CD4-positive, alpha-beta T cell treated with Interleukin-6 at 100 ng/mL for 8 hours (primary cell): ENCODE data around the gene FAM227B.
"Not testable (repeated sequence)": the region's sequence is repeated elsewhere in the genome, so short reads cannot be mapped to it uniquely, and the experiment has no call there.

Experiments used
- DNase-seq: peaks from one replicate; pipeline ENCODE4 v3.0.0-alpha.2; 2020; ENCODE audit warnings: mixed read lengths, low spot score

Gene FAM227B

GRCh38 chr15:49620658-49621368 lies at the start of gene FAM227B, which contains the start of gene DTWD1:
Gene FAM227B (minus strand): TSS chr15:49620818. CDS start chr15:49615171, 5,647 bp downstream.
Gene DTWD1 (plus strand): TSS chr15:49621048. CDS start chr15:49625168, 4,120 bp downstream.
- DNase-seq, result peak; percentile 95

GRCh38 chr15:49669288-49669687 lies 48.7 kb upstream of the FAM227B start:
- DNase-seq, result no peak

GRCh38 chr15:49666486-49666885 lies 45.9 kb upstream of the FAM227B start:
- not testable (repeated sequence) for DNase-seq

DNA sequence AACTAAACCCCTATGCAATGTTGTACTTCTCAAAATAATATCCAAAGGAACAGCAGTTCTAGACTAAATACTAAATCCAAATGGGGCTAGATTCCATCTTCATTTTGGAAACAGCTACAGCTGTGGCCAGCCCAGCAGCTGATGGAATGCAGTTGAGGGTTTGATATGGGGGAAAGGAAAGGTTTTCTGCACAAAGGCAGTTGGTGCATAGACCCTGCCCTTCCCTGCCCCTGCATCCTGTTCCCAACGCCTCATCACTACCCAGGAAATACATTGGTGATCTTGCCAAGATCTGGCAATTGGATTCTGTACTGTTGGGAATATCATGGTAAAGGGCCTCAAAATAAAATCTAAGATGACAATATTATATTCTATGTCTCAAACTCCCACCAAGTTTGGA lies 44.1 kb upstream of the FAM227B start:
- DNase-seq, result no peak

DNA sequence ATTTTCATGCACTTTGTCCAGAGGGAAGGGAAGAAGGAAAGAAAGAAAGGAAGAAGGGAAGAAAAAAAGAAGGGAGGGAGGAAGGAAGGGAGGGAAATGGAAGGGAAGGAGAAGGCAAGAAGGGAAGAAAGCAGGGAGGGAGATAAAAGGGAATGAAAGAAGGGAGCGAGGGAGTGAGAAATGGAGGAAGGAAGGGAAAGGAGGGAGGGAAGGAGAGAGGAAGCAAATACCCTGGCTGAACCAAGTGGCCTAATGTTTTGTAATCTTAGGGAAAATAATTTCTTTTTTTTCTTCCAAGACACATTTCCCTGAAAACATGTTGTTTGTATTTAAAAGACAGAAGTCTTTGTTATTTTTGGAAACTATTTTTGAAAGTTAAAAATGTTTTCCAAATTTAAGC lies 36.1 kb upstream of the FAM227B start:
- no peak for DNase-seq

DNA sequence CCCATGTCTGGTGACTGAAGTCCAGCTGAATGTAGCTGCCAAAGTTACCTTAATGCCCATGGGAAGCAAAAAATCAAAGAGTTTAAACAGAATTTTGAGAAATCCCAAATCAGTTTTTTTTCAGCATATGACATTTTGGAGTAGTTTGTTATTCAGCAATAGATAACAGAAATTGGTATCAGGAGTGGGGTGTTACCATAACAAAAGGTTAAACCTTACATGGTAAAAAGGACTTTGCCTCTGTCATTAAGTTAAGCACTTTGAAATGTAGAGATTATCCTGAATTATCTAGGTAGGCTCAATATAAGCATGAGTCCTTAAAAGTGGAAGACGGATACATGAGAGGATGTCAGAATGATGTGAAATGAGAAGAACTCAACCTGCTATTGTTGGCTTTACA lies 32.3 kb upstream of the FAM227B start:
- DNase-seq, result no peak

DNA sequence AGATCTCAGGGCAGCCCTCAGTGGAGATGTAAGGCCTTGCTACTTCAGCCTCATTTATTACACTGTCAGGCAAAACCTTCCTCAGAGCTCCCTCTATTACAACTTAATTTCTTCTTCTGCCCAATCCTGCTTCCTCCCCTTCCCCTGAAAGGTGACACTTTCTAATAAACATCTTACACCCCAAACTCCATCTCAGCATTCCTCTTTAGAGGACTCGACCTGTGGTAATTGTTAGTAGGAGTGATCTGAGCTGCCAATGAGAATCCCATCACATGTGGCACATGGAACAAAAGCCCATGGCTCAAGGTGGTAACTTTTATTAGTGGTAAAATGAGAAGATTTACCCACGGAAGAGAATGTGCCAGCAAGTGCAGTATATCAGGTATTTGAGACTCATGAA lies 30.1 kb upstream of the FAM227B start:
- no peak for DNase-seq

DNA sequence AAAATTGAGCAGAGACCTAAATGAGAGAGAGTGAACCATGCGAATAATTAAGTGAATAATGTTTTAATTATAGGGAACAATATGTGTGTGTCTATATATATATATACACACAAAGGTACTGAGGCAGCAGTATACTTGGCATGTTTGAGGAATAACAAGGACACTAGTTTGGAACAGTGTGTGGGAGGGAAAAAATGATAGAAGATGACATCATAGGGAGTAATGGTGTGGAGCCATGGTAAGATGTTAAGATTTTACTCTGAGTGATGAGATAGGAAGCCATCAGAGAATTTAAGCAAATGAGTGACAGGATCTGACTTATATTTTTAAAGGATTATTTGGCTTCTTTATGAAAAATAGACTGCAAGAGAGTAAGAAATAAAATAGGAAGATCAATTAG lies 29.4 kb upstream of the FAM227B start:
- DNase-seq, result no peak

DNA sequence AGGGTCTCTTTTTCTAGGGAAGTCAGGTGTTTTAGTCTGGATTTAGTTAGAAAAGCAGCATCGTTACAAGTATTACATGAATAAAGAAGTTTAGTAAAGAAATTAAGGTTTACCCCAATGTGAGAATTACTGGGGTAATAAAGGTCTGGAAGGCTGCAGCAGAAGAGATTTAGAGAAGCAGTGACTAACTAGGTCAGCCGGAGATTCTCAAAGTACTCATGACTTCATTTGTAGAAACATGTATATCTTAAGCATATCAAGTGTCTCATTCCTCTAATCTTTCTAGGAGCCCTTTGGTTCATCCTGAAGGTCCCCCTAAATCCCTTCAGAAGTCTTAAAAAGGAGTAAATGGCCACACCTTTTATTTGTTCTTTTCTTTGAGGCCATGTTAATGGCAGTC lies 26.3 kb upstream of the FAM227B start:
- DNase-seq, result no peak

DNA sequence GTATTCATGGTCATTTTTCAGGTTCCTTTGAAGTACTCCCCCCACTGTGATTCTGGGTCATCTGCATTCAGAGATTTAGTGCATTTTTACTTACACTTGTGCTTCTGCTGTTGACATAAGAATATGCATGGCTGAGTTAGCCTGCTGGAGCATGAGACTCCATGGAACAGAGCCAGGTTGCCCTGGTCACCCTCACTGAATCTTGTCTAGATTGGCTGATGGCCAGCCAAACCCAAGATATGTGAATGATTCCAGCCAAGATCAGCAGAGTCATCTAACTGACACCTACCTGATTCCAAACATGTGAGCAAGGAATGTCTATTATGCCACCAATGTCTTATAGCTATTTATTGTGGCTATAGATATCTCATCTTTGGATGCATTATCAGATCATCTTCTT lies 25.3 kb upstream of the FAM227B start:
- no peak for DNase-seq

- no peak for DNase-seq
These were observed 24.7 kb upstream of the FAM227B start for GRCh38 chr15:49645277-49645676.

DNA sequence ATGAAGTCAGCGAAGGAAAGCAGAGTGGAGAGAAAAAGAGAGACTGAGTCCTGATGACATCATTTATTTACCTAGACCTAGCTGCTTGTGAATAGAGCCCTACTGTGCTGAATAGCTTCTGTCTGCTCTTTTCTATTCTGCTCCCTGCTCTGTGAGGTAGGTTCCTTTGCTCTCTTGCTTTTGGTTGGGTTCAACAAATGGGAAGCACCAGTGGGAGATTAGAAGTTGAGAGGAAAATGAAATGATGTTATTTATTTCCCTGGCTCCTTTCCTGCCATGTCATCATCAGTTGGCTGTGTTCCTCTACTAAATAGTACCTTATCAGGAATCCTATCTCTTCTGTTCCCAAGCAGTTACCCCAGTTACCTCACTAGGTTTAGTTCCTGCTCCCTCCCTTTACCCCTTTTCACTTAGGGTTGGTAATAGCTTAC lies 23.8 kb upstream of the FAM227B start:
- DNase-seq, result no peak

- DNase-seq, result no peak
These were observed 17.2 kb upstream of the FAM227B start for GRCh38 chr15:49637857-49638256.

DNA sequence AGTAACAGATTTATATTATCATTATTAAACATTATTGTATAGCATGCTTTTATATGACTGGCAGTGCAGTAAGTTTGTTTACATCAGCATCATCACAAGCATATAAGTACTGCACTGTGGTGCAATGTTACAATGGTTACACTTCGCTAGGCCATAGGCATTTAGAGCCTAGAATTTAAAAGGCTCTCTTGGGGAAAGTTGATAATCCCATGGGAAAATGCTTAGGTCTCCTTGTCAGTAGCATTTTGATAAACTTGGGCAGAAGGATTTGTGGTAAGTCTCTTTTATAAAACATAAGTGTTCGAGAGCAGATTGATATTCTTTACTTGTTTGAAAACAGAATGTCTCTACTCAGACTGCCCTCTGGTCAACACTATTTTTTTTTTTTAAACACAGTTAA lies 7.8 kb upstream of the FAM227B start:
- DNase-seq, result no peak

DNA sequence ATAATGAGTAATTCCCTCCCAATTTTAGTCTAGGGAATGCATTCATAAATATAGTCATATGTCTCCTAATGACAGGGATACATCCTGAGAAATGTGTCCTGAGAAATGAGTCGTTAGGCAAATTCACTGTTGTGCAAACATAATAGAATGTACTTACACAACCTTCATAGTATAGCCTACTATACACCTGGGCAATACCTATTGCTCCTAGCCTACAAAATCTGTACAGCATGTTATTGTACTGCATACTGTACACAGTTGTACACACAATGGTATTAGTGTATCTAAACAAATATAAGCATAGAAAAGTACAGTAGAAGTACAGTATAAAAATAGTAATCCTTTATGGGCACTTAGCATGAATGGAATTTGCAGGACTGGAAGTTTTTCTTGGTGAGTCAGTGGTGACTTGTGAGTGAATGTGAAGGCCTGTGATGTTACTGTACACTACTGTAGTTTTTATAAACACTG lies 6.8 kb upstream of the FAM227B start:
- no peak for DNase-seq

GRCh38 chr15:49625460-49626036 lies 4.9 kb upstream of the FAM227B start:
- no peak for DNase-seq

GRCh38 chr15:49624056-49624455 lies 3.4 kb upstream of the FAM227B start:
- DNase-seq, result no peak

- DNase-seq, result no peak
These were observed 1.9 kb upstream of the FAM227B start for GRCh38 chr15:49622561-49622960.

- no peak for DNase-seq
These were observed 1.3 kb upstream of the FAM227B start for GRCh38 chr15:49621887-49622286.

GRCh38 chr15:49621401-49621811 lies 788 bp upstream of the FAM227B start:
- no peak for DNase-seq

GRCh38 chr15:49620199-49620598 lies 419 bp downstream of the FAM227B start:
- DNase-seq, result no peak

DNA sequence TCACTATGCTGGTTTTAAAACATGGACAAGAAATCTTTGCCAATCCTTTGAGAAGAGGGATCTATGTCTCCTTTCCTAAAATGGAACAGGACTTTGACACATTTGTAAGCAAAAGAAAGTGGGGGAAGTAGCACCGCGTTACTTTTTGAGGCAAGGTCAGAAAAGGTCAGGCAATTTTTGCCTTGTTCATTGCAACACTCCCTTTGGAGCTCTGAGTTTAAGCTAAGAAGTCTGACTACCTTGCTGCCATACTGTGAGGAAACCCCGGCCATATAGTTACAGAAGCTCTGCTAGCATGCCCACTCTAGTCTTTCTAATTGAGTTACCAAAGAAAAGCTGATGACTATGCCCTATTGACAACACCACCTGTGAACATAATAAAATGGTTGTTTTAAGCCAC lies 1.4 kb downstream of the FAM227B start:
- DNase-seq, result no peak

DNA sequence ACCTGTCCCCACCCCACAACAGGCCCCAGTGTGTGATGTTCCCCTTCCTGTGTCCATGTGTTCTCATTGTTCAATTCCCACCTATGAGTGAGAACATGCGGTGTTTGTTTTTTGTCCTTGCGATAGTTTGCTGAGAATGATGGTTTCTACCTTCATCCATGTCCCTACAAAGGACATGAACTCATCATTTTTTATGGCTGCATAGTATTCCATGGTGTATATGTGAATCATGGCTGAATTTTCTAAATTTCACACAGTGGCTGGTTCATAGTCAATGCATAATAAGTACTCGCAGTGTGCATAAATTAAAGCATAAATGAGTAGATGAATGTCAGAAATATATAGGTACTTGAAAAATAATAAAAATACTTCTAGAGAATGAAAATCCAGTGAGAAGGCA lies 8.4 kb downstream of the FAM227B start:
- not testable (repeated sequence) for DNase-seq
